Stimulated activated effector memory CD8-positive, alpha-beta T cell treated with anti-CD3 and anti-CD28 coated beads, Interleukin-12 subunit alpha, Interleukin-12 subunit beta, amount 100 ng/mL, for 72 hours (primary cell): ENCODE measurements around the gene PCDH9.

Source experiments
- ATAC-seq: fragments of 150-1000 bp; cut with Tn5 transposase; 2 replicates; pipeline ENCODE4 v1.10.0; 2021
- DNase-seq, 2 donors: peaks; one replicate each; pipeline ENCODE4 v3.0.0; 2021 to 2022; ENCODE audit warnings: low spot score in 2 of 2
- H3K27ac Mint-ChIP-seq: one replicate; pipeline ENCODE4 v1.8.0; 2022; ENCODE audit warnings: mild to moderate bottlenecking, mixed read lengths
- H3K36me3 Mint-ChIP-seq: one replicate; pipeline ENCODE4 v1.8.0; 2022; ENCODE audit warnings: mild to moderate bottlenecking, mixed read lengths
- H3K4me1 Mint-ChIP-seq: one replicate; pipeline ENCODE4 v1.8.0; 2022; ENCODE audit warnings: mixed read lengths
- H3K4me3 Mint-ChIP-seq: one replicate; pipeline ENCODE4 v1.8.0; 2022; ENCODE audit warnings: mild to moderate bottlenecking, mixed read lengths
- H3K9me3 Mint-ChIP-seq: one replicate; pipeline ENCODE4 v1.8.0; 2022; ENCODE audit warnings: mixed read lengths

PCDH9 gene

GRCh38 chr13:66950666-66951065 lies 279.5 kb downstream of the PCDH9 start:
- no peaks in the 10 kb centered on the region for H3K36me3 Mint-ChIP-seq
- DNase-seq (no peak), ATAC-seq (no peak)
- H3K4me1 Mint-ChIP-seq = no peaks in the 10 kb centered on the region
- peaks cover 9% of the 10 kb centered on the region for H3K9me3 Mint-ChIP-seq
- no peak overlapping the region for H3K27ac Mint-ChIP-seq
- no peak overlapping the region for H3K4me3 Mint-ChIP-seq

- H3K4me3 Mint-ChIP-seq = no peak overlapping the region
- no peaks in the 10 kb centered on the region for H3K4me1 Mint-ChIP-seq
- ATAC-seq (no peak), DNase-seq (no peak)
- H3K27ac Mint-ChIP-seq = no peak overlapping the region
- H3K9me3 Mint-ChIP-seq = peaks cover 11% of the 10 kb centered on the region
- no peaks in the 10 kb centered on the region for H3K36me3 Mint-ChIP-seq
These were observed 281.2 kb downstream of the PCDH9 start for GRCh38 chr13:66948910-66949309.

GRCh38 chr13:66943530-66943929 lies 286.6 kb downstream of the PCDH9 start:
- Mint-ChIP-seq H3K4me3 (no peak overlapping the region), H3K9me3 (peaks cover 6% of the 10 kb centered on the region), H3K36me3 (no peaks in the 10 kb centered on the region), H3K4me1 (no peaks in the 10 kb centered on the region), H3K27ac (no peak overlapping the region)
- DNase-seq = no peak
- no peak for ATAC-seq

GRCh38 chr13:66940113-66940512 lies 290.0 kb downstream of the PCDH9 start:
- H3K36me3 Mint-ChIP-seq = no peaks in the 10 kb centered on the region
- DNase-seq (no peak), ATAC-seq (no peak)
- H3K9me3 Mint-ChIP-seq = peaks cover 9% of the 10 kb centered on the region
- H3K27ac Mint-ChIP-seq = no peak overlapping the region
- no peaks in the 10 kb centered on the region for H3K4me1 Mint-ChIP-seq
- H3K4me3 Mint-ChIP-seq = no peak overlapping the region

DNA sequence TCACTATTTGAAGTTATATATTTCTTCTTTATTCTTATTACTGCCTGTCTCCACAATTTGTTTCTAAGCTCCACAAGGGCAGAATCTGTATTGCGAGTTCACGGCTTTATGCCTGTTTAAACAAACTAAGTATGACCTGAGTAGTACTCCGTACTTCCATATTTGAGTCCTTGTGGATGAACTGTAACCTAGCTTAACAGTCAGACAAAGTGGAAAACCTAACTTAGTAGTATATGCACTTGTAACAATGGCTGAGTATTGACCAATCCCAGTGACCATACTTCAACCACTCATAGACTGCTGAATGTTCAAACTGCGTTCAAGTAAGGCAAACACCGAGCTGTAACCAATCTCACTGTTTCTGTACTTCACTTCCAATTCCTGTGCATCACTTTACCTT lies 292.7 kb downstream of the PCDH9 start:
- Mint-ChIP-seq H3K4me3 (no peak overlapping the region), H3K9me3 (peaks cover 5% of the 10 kb centered on the region), H3K36me3 (no peaks in the 10 kb centered on the region), H3K4me1 (no peaks in the 10 kb centered on the region), H3K27ac (no peak overlapping the region)
- ATAC-seq (no peak), DNase-seq (no peak)

DNA sequence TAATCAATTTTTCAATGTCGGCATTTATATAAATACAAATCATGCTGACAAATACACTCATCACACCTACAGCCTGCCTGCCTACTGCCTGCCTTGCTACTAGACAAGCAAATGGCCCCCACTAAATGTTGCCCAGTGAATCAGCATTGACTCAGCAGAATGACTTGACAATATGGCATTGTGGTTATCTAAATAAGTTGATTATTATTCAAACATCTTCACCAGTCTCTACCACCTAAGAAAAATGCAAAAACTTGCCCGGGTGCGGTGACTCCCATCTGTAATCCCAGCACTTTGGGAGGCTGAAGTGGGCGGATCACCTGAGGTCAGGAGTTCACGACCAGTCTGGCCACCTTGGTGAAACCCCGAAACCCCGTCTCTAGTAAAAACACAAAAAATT lies 296.1 kb downstream of the PCDH9 start:
- Mint-ChIP-seq H3K9me3 (peaks cover 9% of the 10 kb centered on the region), H3K4me3 (no peak overlapping the region), H3K4me1 (no peaks in the 10 kb centered on the region), H3K36me3 (no peaks in the 10 kb centered on the region), H3K27ac (no peak overlapping the region)
- ATAC-seq (no peak), DNase-seq (no peak)

DNA sequence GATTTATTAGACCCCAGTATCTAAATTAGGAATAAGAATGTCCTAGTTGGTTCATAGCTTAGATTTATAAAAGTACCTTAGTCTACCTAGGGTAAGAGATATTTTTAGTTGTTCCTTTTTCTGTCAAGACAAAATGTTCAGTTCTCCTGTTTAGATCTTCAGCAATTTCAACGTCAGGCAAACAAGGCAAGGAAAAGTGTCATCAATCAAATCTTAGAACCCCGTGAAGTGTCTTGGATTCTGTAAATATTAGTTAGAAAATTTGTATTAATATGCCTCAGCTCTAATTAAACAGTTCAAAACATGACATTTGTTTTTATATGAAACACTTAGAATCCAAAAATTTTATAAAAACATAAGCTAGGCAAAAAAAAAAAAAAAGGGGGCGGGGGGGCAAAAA lies 296.6 kb downstream of the PCDH9 start:
- H3K9me3 Mint-ChIP-seq = peaks cover 9% of the 10 kb centered on the region
- no peak overlapping the region for H3K27ac Mint-ChIP-seq
- no peak overlapping the region for H3K4me3 Mint-ChIP-seq
- ATAC-seq (no peak), DNase-seq (no peak)
- H3K4me1 Mint-ChIP-seq = no peaks in the 10 kb centered on the region
- no peaks in the 10 kb centered on the region for H3K36me3 Mint-ChIP-seq

- no peak overlapping the region for H3K27ac Mint-ChIP-seq
- H3K36me3 Mint-ChIP-seq = no peaks in the 10 kb centered on the region
- ATAC-seq = no peak
- DNase-seq = no peak
- peaks cover 4% of the 10 kb centered on the region for H3K9me3 Mint-ChIP-seq
- H3K4me1 Mint-ChIP-seq = no peaks in the 10 kb centered on the region
- H3K4me3 Mint-ChIP-seq = no peak overlapping the region
These were observed 302.6 kb downstream of the PCDH9 start for GRCh38 chr13:66927562-66927961.

DNA sequence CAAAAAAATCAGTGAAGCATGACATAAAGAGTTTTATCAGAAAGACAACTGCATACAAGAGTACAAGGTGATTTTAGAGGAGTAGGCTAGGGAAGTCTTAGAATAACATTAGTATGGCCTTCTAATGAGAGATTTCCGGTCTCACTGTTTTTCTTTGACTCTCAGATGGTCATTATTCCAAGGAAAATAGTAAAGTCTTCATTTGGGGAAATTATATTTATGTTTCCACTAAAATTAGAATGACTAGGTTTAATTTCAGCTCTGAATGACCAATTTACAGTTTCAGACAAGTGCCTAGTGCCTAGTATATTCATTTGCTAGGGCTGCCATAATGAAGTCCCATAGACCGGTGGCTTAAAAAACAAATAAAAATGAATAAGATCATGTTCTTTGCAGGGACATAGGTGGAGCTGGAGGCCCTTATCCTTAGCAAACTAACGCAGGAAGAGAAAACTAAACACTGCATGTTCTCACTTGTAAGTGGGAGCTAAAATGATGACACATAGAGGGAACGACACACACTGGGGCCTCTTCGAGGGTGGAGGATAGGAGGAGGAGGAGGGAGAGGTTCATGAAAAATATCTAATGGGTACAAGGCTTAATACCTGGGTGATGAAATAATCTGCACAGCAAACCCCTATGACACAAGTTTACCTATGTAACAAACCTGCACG lies 303.1 kb downstream of the PCDH9 start:
- DNase-seq = no peak
- peaks cover 4% of the 10 kb centered on the region for H3K9me3 Mint-ChIP-seq
- no peak for ATAC-seq
- no peak overlapping the region for H3K4me3 Mint-ChIP-seq
- no peaks in the 10 kb centered on the region for H3K4me1 Mint-ChIP-seq
- H3K27ac Mint-ChIP-seq = no peak overlapping the region
- no peaks in the 10 kb centered on the region for H3K36me3 Mint-ChIP-seq

DNA sequence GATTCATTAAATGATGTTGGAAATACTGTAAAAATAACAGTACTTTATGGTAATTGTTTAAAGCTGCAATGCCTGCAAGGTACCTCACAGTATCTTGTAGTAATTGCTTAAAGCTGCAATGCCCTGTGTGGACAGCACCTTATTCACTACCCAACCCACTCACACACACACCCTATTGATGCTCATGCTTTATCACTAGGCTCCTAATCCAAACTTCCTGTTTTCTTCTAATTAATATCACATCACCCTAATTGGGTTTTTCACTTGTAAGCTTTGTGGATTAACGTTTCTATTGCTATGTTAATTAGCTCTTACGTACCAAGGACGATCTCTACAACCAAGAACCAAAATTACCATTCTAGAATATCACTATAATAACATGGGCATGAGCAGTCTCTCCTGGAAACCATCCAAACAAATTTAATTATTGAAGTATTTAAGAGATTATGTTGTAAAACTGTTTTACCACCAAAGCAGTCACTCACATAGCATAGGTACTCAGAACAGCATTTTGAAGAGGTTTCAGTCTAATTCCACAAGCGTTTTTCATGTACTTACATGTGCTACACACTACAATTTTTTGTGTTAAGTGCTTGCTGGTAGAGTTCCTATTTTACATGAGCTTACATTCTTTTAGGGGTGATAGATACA lies 303.8 kb downstream of the PCDH9 start:
- H3K27ac Mint-ChIP-seq = no peak overlapping the region
- H3K36me3 Mint-ChIP-seq = no peaks in the 10 kb centered on the region
- no peak for ATAC-seq
- H3K4me1 Mint-ChIP-seq = no peaks in the 10 kb centered on the region
- H3K9me3 Mint-ChIP-seq = peaks cover 6% of the 10 kb centered on the region
- no peak overlapping the region for H3K4me3 Mint-ChIP-seq
- DNase-seq = no peak

GRCh38 chr13:66922444-66922843 lies 307.7 kb downstream of the PCDH9 start:
- Mint-ChIP-seq H3K4me1 (no peaks in the 10 kb centered on the region), H3K27ac (no peak overlapping the region), H3K9me3 (peaks cover 8% of the 10 kb centered on the region), H3K4me3 (no peak overlapping the region), H3K36me3 (no peaks in the 10 kb centered on the region)
- DNase-seq (no peak), ATAC-seq (no peak)

GRCh38 chr13:66921437-66921836 lies 308.7 kb downstream of the PCDH9 start:
- no peak for ATAC-seq
- peaks cover 8% of the 10 kb centered on the region for H3K9me3 Mint-ChIP-seq

GRCh38 chr13:66915596-66916185 lies 314.4 kb downstream of the PCDH9 start:
- Mint-ChIP-seq H3K27ac (no peak overlapping the region), H3K9me3 (peaks cover 6% of the 10 kb centered on the region), H3K4me1 (no peaks in the 10 kb centered on the region), H3K36me3 (no peaks in the 10 kb centered on the region), H3K4me3 (no peak overlapping the region)
- no peak for DNase-seq
- ATAC-seq = no peak

More at GRCh38 chr13:66921437-66921836, 308.7 kb downstream of the PCDH9 start:
- Mint-ChIP-seq H3K27ac (no peak overlapping the region), H3K4me1 (no peaks in the 10 kb centered on the region), H3K36me3 (no peaks in the 10 kb centered on the region), H3K4me3 (no peak overlapping the region)
- no peak for DNase-seq

- Mint-ChIP-seq H3K4me1 (no peaks in the 10 kb centered on the region), H3K9me3 (peaks cover 10% of the 10 kb centered on the region), H3K36me3 (no peaks in the 10 kb centered on the region), H3K4me3 (no peak overlapping the region), H3K27ac (no peak overlapping the region)
- ATAC-seq (no peak), DNase-seq (no peak)
These were observed 316.0 kb downstream of the PCDH9 start for GRCh38 chr13:66914155-66914554.

DNA sequence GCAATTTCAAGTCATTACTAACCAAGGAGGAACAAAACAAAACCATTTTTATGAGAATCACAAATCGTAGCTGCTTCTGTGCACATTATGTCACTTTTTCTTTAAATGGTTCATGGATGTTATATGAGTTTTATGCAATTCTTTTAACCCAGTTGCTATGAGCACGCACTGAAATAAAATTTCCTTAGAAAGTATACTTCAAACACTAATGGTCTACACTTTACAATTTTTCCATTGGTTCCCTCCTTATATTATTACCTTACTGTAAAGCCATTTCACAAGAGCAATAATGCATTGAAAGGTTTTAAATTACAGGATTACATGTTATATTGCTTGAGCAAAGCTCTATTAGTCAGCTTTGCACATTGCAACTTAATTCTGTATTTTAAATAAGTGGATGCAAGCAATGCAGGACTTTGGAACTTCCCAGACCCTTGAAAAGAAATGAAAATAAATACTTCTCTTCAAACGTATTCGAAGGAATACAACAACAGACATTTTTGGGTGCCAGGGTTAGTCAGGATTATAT lies 318.7 kb downstream of the PCDH9 start:
- ATAC-seq = no peak
- Mint-ChIP-seq H3K36me3 (no peaks in the 10 kb centered on the region), H3K4me3 (no peak overlapping the region), H3K4me1 (no peaks in the 10 kb centered on the region), H3K9me3 (peaks cover 4% of the 10 kb centered on the region), H3K27ac (no peak overlapping the region)
- DNase-seq = no peak

- DNase-seq (no peak), ATAC-seq (no peak)
- Mint-ChIP-seq H3K4me3 (no peak overlapping the region), H3K36me3 (no peaks in the 10 kb centered on the region), H3K27ac (no peak overlapping the region), H3K9me3 (peaks cover 9% of the 10 kb centered on the region), H3K4me1 (no peaks in the 10 kb centered on the region)
These were observed 330.2 kb downstream of the PCDH9 start for GRCh38 chr13:66899955-66900354.
